H1 (cell line): ENCODE results near the gene ADAMTS6. TPM values are rescaled to one million over a fixed set of nuclear protein-coding genes. Genes with fewer than 3 reads are reported as not detected.

Experiments used
- CEBPB ChIP-seq: IDR thresholded peaks from 2 replicates; pipeline ENCODE4 v1.6.1; 2012; ENCODE audit warnings: low read depth, low read length
- E2F6 ChIP-seq: IDR thresholded peaks from 2 replicates; pipeline ENCODE4 v1.6.1; 2012; ENCODE audit warnings: inconsistent platforms
- RAD21 ChIP-seq, 2 experiments: IDR thresholded peaks in 1 of 2; conservative IDR thresholded peaks in 1 of 2; 2 replicates each; pipeline ENCODE4 v1.6.1; 2011; ENCODE audit warnings: low read depth in 2 of 2, low read length in 2 of 2, improper control_type of control experiment in 1 of 2, inconsistent platforms in 1 of 2, mild to moderate bottlenecking in 1 of 2, moderate library complexity in 1 of 2
- polyA plus RNA-seq, 7 experiments: library from polyadenylated mRNA; depleted of rRNA in 3 of 7; stranded (reverse) in 5 of 7; unstranded in 2 of 7; fragments of >200 nt in 5 of 7; fragments of 200-250 nt in 2 of 7; gene quantifications; 1 replicate in 5 of 7; 2 replicates in 1 of 7; 4 replicates in 1 of 7; pipeline versions ENCODE4 v1.2.1 to v1.2.3, GENCODE V29; 2011 to 2013; ENCODE audit warnings: missing spikeins in 2 of 7, mixed read lengths in 2 of 7
- total RNA-seq: library from RNA; stranded (reverse); fragmentation: NEBNext Ultra II Directional; extraction: Animal tissue kit (Norgen Biotek cat#: 25700); gene quantifications from 2 replicates; pipeline ENCODE4 v1.2.1, GENCODE V29; 2021

The ADAMTS6 gene
- total and polyA plus RNA-seq, 2 of the 8 experiments (the other 6 are each of a cell fraction or from before 2014, with no cell fraction given): 0.74 to 2.4 TPM

GRCh38 chr5:65117525-65117924 lies 364.2 kb downstream of the ADAMTS6 start (continued):
- TF ChIP-seq E2F6 (no peak), CEBPB (no peak), RAD21 (IDR thresholded peaks at IDR 0.05 in 1 of 2, conservative IDR thresholded peaks at IDR 0.05 in 1 of 2; ENCODE audit: low read depth in 2 of 2, low read length in 2 of 2) (no peak)
